HepG2 (cell line): ENCODE measurements around the gene KIF23. TPM values are rescaled to one million over a fixed set of nuclear protein-coding genes. Genes with fewer than 3 reads are reported as not detected.

ENCODE experiments used
- ATAC-seq: fragments of 200-7000 bp; cut with Tn5 transposase; 3 replicates; pipeline ENCODE4 v1.9.1; 2020; ENCODE audit warnings: mild to moderate bottlenecking, moderate library complexity
- BruUV-seq: library from RNA; stranded (reverse); fragments of 400-500 nt; replicated peaks from 2 replicates; lab custom pipeline; 2021; lab: Mats Ljungman, UMichigan
- CTCF ChIA-PET: fragments of 300-600 bp; formaldehyde crosslinking; extraction: SDS; loops from one replicate; lab custom pipeline; 2021; ENCODE audit warnings: low total read pairs, inconsistent platforms, low intra/inter-chr PET ratio; lab: Yijun Ruan, JAX
- POLR2A ChIA-PET: fragments of 350-600 bp; sonication (Branson Sonifier 250); formaldehyde crosslinking; loops from one replicate; lab custom pipeline; 2020; ENCODE audit warnings: antibody characterized with exemption, inconsistent platforms; lab: Yijun Ruan, JAX
- DNase-seq: peaks from one replicate; pipeline ENCODE4 v3.0.0-alpha.2; 2015; ENCODE audit warnings: low spot score
- FAIRE-seq: peaks from 3 replicates; lab custom pipeline; 2011; peaks lifted over from hg19 to GRCh38; lab: Jason Lieb, UNC
- H2AFZ ChIP-seq: one replicate; pipeline ENCODE4 v1.6.1; 2011; ENCODE audit warnings: low read length, inconsistent platforms
- H3K27ac ChIP-seq: fragments of 300-600 bp; 3 replicates; pipeline ENCODE4 v1.8.0; 2011; ENCODE audit warnings: mixed run types, mild to moderate bottlenecking, mixed read lengths, low read length, inconsistent platforms; ENCODE audit not compliant: insufficient read depth; ENCODE audit errors: extremely low read length
- H3K27me3 ChIP-seq, 2 experiments: fragments of 200-600 bp in 1 of 2; 2 replicates in 1 of 2; 3 replicates in 1 of 2; pipeline versions ENCODE4 v1.6.0 to v1.8.0; 2011; ENCODE audit warnings: low read length in 2 of 2, mild to moderate bottlenecking in 2 of 2, moderate library complexity in 2 of 2, inconsistent platforms in 1 of 2; ENCODE audit not compliant: insufficient read depth in 2 of 2, control insufficient read depth in 1 of 2
- H3K36me3 ChIP-seq, 2 experiments: fragments of 200-600 bp in 1 of 2; replicated peaks in 1 of 2; 2 replicates in 1 of 2; 3 replicates in 1 of 2; pipeline versions ENCODE4 v1.5.1 to v1.8.0; 2011; ENCODE audit warnings: low read length in 2 of 2, inconsistent platforms in 1 of 2; ENCODE audit not compliant: insufficient read depth in 2 of 2, control insufficient read depth in 1 of 2
- H3K4me1 ChIP-seq: 2 replicates; pipeline ENCODE4 v1.5.1; 2012; ENCODE audit warnings: low read length, inconsistent platforms; ENCODE audit not compliant: insufficient read depth
- H3K4me2 ChIP-seq: 2 replicates; pipeline ENCODE4 v1.6.0; 2011; ENCODE audit warnings: low read depth, low read length, inconsistent platforms
- H3K4me3 ChIP-seq, 3 experiments: fragments of 200-600 bp in 1 of 3; sonication (generic), shearing (Covaris generic) in 1 of 3; replicated peaks in 1 of 3; 2 replicates each; pipeline ENCODE4 v1.5.1; 2011 to 2016; ENCODE audit warnings: low read length in 3 of 3, inconsistent platforms in 2 of 3, low read depth in 2 of 3, mild to moderate bottlenecking in 2 of 3, control low read depth in 1 of 3, mixed read lengths in 1 of 3; ENCODE audit not compliant: insufficient read depth in 1 of 3
- H3K79me2 ChIP-seq: one replicate; pipeline ENCODE4 v1.6.1; 2011; ENCODE audit warnings: low read length, inconsistent platforms; ENCODE audit not compliant: insufficient read depth
- H3K9ac ChIP-seq: 2 replicates; pipeline ENCODE4 v1.6.0; 2011; ENCODE audit warnings: mild to moderate bottlenecking, low read depth, low read length, inconsistent platforms; ENCODE audit not compliant: insufficient read depth
- H3K9me3 ChIP-seq: 2 replicates; pipeline ENCODE4 v1.5.1; 2012; ENCODE audit warnings: mild to moderate bottlenecking, low read length
- H4K20me1 ChIP-seq: 2 replicates; pipeline ENCODE4 v1.6.0; 2011; ENCODE audit warnings: inconsistent platforms, mild to moderate bottlenecking, low read length, moderate library complexity; ENCODE audit not compliant: insufficient read depth
- MED8 ChIP-seq: sonication (generic); formaldehyde crosslinking; IDR thresholded peaks from 2 replicates; pipeline ENCODE4 v1.8.1; 2023; ENCODE audit warnings: mild to moderate bottlenecking, missing genetic modification reagents; ENCODE audit not compliant: insufficient replicate concordance
- NFE2L2 ChIP-seq: fragments of 150-350 bp; IDR thresholded peaks from 2 replicates; pipeline ENCODE4 v1.6.1; 2014; ENCODE audit warnings: low read length
- PTBP1 ChIP-seq: fragments of 200-400 bp; formaldehyde crosslinking; IDR thresholded peaks from 2 replicates; pipeline ENCODE4 v1.6.1; 2018; ENCODE audit warnings: low read length, low read depth; ENCODE audit not compliant: poor library complexity, severe bottlenecking
- SNRNP70 ChIP-seq: fragments of 200-400 bp; formaldehyde crosslinking; IDR thresholded peaks from 2 replicates; pipeline ENCODE4 v1.6.1; 2017; ENCODE audit warnings: mild to moderate bottlenecking, low read depth, low read length, moderate library complexity
- ZBTB7B ChIP-seq: sonication (generic); formaldehyde crosslinking; IDR thresholded peaks from 2 replicates; pipeline ENCODE4 v1.4.0; 2020; ENCODE audit warnings: missing genetic modification reagents
- ZBTB8A ChIP-seq: sonication (generic); formaldehyde crosslinking; IDR thresholded peaks from 2 replicates; pipeline ENCODE4 v1.4.0; 2020; ENCODE audit warnings: mild to moderate bottlenecking, low read depth, missing genetic modification reagents, borderline replicate concordance
- ZNF317 ChIP-seq: sonication (generic); formaldehyde crosslinking; IDR thresholded peaks from 2 replicates; pipeline ENCODE4 v1.5.0; 2020; ENCODE audit warnings: mild to moderate bottlenecking, missing genetic modification reagents
- ZNF572 ChIP-seq: sonication (generic); formaldehyde crosslinking; IDR thresholded peaks from 2 replicates; pipeline ENCODE4 v1.5.1; 2020; ENCODE audit warnings: mild to moderate bottlenecking, missing genetic modification reagents
- WGBS: methylation state at CpG from one replicate; pipeline ENCODE4 v1.1.6; 2017; ENCODE audit warnings: low lambda C conversion rate; 5-methylcytosine and 5-hydroxymethylcytosine counted together
- in situ Hi-C: cut with HindIII; loops from 2 replicates; pipeline ENCODE4 v1.10.0; 2017; ENCODE audit warnings: low pct_unique_long_range_greater_than_20kb; ENCODE audit not compliant: extremely low pct_ligation_motif_present
- intact Hi-C: fragments of 100-400 bp; cut with micrococcal nuclease; formaldehyde crosslinking; loops from one replicate; pipeline ENCODE4 v1.10.0; 2022; ENCODE audit not compliant: unreplicated experiment
- polyA plus RNA-seq, 8 experiments: library from polyadenylated mRNA; depleted of rRNA in 3 of 8; stranded (reverse) in 7 of 8; unstranded in 1 of 8; fragments of >200 nt; fragmentation: Illumina TruSeq in 4 of 8; extraction: Trizol in 4 of 8; gene quantifications; 2 replicates each; pipeline versions ENCODE4 v1.2.1 to v1.2.3, GENCODE V29; 2011 to 2016; ENCODE audit warnings: low read depth in 4 of 8, missing spikeins in 1 of 8, mixed read lengths in 1 of 8; ENCODE audit not compliant: insufficient read depth in 1 of 8
- total RNA-seq, 5 experiments: library from RNA; depleted of rRNA; stranded (reverse); fragments of >200 nt; fragmentation: Illumina TruSeq; extraction: Trizol; gene quantifications; 2 replicates each; pipeline ENCODE4 v1.2.3, GENCODE V29; 2016; ENCODE audit warnings: low read depth in 1 of 5
- TF ChIP-seq, protein P1 (sequence below): sonication (generic); formaldehyde crosslinking; IDR thresholded peaks from 2 replicates; pipeline ENCODE4 v1.9.0; 2021; ENCODE audit warnings: missing genetic modification reagents, mild to moderate bottlenecking, borderline replicate concordance
- TF ChIP-seq, protein P2 (sequence below): sonication (generic); formaldehyde crosslinking; IDR thresholded peaks from 2 replicates; pipeline ENCODE4 v1.9.0; 2022; ENCODE audit warnings: missing genetic modification reagents, mild to moderate bottlenecking, borderline replicate concordance

KIF23 gene
- total and polyA plus RNA-seq, 2 of the 13 experiments (the other 11 are each of a cell fraction or from before 2014, with no cell fraction given), result 11.3 to 38.1 TPM

DNA sequence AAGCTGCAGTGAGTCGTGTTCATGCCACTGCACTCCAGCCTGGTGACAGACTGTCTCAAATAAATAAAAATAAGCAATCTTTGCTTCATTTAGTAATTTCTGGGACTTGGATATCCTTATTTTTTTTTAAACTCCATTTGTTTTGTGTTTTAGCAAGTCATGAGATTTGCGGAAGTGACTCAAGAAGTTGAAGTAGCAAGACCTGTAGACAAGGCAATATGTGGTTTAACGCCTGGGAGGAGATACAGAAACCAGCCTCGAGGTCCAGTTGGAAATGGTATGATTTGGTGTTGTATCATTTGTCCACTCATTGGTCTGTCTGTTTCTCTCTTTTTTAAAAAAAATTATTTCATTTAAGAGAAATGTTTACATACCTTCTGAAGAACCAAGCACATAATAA is 21.8 kb downstream of the KIF23 start (continued):
- TF ChIP-seq, protein P1, sequence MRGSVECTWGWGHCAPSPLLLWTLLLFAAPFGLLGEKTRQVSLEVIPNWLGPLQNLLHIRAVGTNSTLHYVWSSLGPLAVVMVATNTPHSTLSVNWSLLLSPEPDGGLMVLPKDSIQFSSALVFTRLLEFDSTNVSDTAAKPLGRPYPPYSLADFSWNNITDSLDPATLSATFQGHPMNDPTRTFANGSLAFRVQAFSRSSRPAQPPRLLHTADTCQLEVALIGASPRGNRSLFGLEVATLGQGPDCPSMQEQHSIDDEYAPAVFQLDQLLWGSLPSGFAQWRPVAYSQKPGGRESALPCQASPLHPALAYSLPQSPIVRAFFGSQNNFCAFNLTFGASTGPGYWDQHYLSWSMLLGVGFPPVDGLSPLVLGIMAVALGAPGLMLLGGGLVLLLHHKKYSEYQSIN (CRISPR knock-in tag), result no peak
- TF ChIP-seq, protein P2, sequence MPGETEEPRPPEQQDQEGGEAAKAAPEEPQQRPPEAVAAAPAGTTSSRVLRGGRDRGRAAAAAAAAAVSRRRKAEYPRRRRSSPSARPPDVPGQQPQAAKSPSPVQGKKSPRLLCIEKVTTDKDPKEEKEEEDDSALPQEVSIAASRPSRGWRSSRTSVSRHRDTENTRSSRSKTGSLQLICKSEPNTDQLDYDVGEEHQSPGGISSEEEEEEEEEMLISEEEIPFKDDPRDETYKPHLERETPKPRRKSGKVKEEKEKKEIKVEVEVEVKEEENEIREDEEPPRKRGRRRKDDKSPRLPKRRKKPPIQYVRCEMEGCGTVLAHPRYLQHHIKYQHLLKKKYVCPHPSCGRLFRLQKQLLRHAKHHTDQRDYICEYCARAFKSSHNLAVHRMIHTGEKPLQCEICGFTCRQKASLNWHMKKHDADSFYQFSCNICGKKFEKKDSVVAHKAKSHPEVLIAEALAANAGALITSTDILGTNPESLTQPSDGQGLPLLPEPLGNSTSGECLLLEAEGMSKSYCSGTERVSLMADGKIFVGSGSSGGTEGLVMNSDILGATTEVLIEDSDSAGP, result no peak
- no peak for TF ChIP-seq ZNF317 (CRISPR knock-in tag)

DNA sequence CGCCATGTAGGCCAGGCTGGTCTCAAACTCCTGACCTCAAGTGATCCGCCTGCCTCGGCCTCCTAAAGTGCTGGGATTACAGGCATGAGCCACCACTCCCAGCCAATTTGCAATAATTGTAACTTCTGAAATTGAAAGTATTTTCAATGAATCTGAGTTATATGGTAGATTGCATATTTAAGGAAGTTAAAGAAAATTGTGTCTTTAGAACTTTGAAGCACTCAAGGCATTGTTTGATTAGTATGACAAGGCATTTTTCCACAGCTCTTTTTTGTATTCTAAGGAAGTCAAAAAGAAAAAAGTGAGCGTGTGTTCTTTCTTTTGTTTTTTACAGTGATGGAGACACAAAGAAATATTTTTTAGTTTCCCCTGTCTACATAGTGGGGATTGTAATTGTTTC is 22.8 kb downstream of the KIF23 start:
- no TSS peak for BruUV-seq
- Histone ChIP-seq H3K27me3 (no peaks in the 10 kb centered on the region), H4K20me1 (no peaks in the 10 kb centered on the region), H3K4me3 (no peak overlapping the region), H3K9me3 (no peaks in the 10 kb centered on the region), H3K36me3 (peaks cover 10 to 63% of the 10 kb centered on the region in 2 experiments), H3K4me1 (no peaks in the 10 kb centered on the region), H3K9ac (no peak overlapping the region), H3K4me2 (no peak overlapping the region), H2AFZ (no peak overlapping the region), H3K79me2 (no peaks in the 10 kb centered on the region), H3K27ac (no peak overlapping the region)
- POLR2A ChIA-PET, result no interaction called here
- intact Hi-C loops, result no loop called here
- WGBS, result 96% methylated on average over 4 of the region's 4 CpGs
- in situ Hi-C loops, result no loop called here
- CTCF ChIA-PET, result no interaction called here
- TF ChIP-seq ZNF572, result no peak
- TF ChIP-seq NFE2L2, result 0 out of 2 replicates have a peak, but pooled peaks have one; percentile 8
- no peak for TF ChIP-seq PTBP1
- no peak for TF ChIP-seq MED8 (CRISPR knock-in tag)
- no peak for TF ChIP-seq SNRNP70
- no peak for TF ChIP-seq ZBTB8A (CRISPR knock-in tag)
- no peak for TF ChIP-seq ZBTB7B (CRISPR knock-in tag)
- FAIRE-seq (no peak), DNase-seq (no peak), ATAC-seq (no peak)
